T-helper 2 cell treated with Interferon-gamma antibody and Interleukin-4, amounts not matched to agents 5 μg/mL and 100 μg/mL, for 36 hours (primary cell): ENCODE data around the gene SLC25A22.
A peak's percentile ranks its signal among the peaks of the same experiment; 100 is the strongest.

ENCODE experiments used
- DNase-seq: peaks from one replicate; pipeline ENCODE4 v3.0.0; 2021; ENCODE audit warnings: low spot score
- H3K27ac Mint-ChIP-seq: one replicate; pipeline ENCODE4 v1.8.0; 2021; ENCODE audit warnings: mild to moderate bottlenecking, mixed read lengths
- H3K27me3 Mint-ChIP-seq: one replicate; pipeline ENCODE4 v1.8.0; 2021; ENCODE audit warnings: low read depth, mixed read lengths
- H3K36me3 Mint-ChIP-seq: one replicate; pipeline ENCODE4 v1.8.0; 2021; ENCODE audit warnings: low read depth, mixed read lengths
- H3K4me1 Mint-ChIP-seq: one replicate; pipeline ENCODE4 v1.8.0; 2021; ENCODE audit warnings: low read depth, mixed read lengths
- H3K4me3 Mint-ChIP-seq: one replicate; pipeline ENCODE4 v1.8.0; 2022; ENCODE audit warnings: mild to moderate bottlenecking, moderate library complexity, mixed read lengths
- H3K9me3 Mint-ChIP-seq: one replicate; pipeline ENCODE4 v1.8.0; 2021; ENCODE audit warnings: mixed read lengths

SLC25A22 gene

DNA sequence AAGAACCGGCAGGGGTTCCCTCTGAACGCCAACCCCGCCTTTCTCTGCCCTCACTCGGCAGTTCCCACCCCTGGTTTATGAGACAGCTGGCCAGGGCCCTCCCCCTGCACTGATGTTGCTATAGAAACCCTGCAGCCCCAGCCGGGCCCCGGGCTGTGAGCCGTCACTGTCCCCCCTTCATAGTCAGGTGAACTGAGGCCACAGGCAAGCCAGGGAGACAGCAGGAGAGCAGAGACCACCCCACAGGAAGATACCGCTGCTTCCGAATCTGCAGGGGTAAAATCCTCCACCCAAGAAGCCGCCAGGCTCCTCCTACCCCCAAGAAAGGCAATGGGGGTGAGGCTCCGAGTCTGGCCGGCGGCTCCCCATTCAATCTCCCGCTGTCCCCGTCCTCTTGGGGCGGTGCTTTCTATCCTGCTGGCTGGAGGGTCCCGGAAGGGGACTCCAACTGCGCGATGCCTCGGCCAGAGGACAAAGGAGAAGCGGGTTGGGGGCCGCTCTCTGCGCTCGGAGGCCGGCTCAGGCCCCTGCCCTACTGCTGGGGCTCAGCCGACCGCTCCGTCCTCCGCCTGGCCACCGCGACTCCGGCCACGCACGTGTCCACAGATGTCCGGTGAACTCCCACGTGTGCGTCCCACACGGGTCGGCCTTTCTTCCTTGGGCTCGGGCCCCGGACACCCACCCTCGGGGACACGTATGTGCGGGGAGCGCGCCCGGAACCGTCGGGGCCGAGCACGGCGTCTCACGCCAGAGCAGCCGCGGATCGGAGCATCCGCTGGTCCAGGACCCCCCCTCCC lies 587 bp downstream of the SLC25A22 start:
- Mint-ChIP-seq H3K27ac (peak overlapping the region; percentile 91), H3K36me3 (peaks cover 4% of the 10 kb centered on the region), H3K27me3 (no peaks in the 10 kb centered on the region), H3K4me3 (peak overlapping the region; percentile 88), H3K9me3 (no peaks in the 10 kb centered on the region), H3K4me1 (peaks cover 9% of the 10 kb centered on the region)
- peak; percentile 70 for DNase-seq

DNA sequence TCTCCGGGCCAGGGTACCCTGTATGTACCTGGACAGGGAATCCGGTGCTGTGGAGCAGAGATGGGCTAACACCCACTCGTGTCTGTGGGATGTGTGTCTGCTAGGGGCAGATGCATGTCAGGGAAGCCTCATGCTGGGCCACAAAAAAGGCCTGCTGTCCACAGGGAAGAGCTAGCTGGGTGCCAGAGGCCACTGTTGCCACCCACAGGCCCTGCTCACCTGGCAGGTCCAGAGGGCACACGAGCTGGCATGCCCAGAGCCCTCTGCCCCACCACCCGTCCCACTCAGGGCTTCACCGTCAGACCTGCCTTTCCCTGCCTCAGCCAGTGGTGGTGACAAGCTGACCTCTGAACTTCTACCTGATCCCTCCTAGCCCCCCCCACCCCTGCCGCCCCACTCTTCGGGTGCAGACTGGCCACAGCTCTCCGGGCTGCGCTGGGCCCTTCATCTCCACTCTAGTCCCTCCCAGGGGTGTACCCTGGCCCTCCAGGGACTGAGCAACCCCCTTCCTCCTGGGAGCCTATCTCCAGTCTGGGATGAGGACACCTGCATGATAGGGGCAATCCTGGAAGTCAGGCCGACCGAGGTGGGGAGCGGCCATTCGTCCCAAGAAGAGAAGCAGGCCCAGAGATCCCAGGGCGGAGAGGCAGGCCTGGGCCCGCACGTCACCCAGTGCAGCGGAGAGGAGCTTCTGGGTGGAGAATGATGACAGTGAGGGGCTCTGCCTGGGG lies 1.4 kb downstream of the SLC25A22 start:
- Mint-ChIP-seq H3K4me3 (peak overlapping the region; percentile 88), H3K27ac (peak overlapping the region; percentile 91), H3K4me1 (peaks cover 9% of the 10 kb centered on the region), H3K27me3 (no peaks in the 10 kb centered on the region), H3K9me3 (no peaks in the 10 kb centered on the region), H3K36me3 (peaks cover 4% of the 10 kb centered on the region)
- no peak for DNase-seq

DNA sequence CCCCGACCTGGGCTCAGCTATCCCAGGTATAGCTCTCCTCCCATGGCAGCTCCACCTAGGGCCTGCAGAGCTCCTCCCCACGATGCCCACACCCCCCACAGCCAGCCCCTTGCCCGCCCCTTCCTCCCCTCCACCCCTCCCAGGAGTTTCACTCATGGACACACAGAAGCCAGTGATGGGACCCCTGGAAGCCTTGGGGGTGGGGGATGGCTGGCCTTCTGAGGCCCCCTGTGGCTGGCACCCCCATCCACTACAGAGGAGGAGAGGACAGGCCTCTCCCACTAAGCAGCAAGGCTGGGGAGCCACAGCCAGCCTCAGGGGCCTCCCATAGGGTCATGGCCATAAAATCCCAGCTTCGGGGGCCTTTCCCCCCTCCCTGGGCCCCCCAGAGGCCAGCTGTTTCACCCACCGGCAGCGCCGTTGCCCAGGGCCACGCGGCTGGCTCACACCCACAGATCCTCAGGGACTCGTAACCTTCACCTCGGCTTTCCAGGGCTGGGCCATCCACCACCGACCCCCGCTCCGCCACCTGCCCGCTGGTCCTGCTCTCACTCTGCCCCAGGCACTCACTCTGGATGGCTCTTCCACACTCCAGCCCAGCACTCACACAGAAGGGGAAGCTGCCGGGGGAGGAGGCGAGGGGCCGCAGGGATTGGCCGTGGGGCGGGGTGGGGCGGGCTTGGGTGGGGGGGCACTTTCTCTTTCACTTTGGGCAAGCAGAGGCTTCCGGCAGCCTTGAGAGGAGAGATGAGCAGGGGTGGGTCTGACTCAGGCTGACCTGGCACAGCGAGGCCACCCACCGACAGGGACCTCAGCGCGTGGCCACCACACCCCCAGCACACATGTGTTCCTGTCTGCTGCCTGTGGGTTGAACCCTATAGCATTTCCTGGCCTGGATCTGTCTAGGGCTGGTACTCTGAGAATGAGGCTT lies 2.2 kb downstream of the SLC25A22 start:
- Mint-ChIP-seq H3K9me3 (no peaks in the 10 kb centered on the region), H3K36me3 (peaks cover 6% of the 10 kb centered on the region), H3K4me3 (peak overlapping the region; percentile 88), H3K27me3 (no peaks in the 10 kb centered on the region), H3K27ac (peak overlapping the region; percentile 91), H3K4me1 (peaks cover 9% of the 10 kb centered on the region)
- DNase-seq, result peak; percentile 87

DNA sequence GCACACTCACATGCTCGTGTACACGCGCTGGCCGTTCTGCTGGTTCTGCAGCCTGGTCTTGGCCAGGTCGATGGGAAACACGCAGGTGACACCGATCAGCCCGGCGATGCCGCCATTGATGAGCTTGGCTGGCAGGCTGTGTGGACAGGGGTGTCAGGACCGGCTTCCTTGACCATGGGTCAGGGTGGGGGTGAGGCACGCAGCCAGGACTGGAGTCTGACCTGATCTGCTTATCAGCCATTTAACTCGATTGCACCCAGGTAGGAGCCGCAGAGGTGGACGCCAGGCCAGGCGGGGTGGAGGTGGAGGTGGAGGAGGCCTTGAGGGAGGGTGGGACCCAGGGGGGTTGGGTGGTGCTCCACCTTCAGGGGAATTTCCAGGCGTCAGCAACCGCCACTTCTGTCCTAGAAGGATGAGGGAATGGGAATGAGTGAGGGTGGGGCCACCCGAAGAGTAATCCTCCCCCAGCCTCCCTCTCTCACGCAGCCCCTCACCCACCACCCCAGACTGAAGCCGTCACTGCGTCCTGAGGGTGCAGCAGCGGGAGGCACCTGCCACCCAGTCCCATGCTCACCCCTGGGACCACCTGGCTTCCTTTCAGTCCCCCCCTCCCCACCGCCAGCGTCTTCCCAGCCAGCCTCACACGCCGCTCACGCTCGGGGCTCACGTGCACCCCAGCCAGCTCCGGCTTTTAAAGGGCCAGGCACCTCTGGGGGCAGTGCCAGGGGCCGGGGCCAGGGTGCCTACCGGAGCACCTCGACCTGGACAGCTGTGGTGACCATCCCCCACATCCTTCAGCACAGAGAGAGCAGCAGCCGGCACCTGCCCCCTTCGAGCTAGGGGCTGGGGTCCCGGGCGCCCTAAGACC lies 3.1 kb downstream of the SLC25A22 start:
- no peak overlapping the region for H3K27ac Mint-ChIP-seq
- H3K36me3 Mint-ChIP-seq, result peaks cover 6% of the 10 kb centered on the region
- H3K4me3 Mint-ChIP-seq, result peak overlapping the region; percentile 56
- DNase-seq, result no peak
- H3K27me3 Mint-ChIP-seq, result no peaks in the 10 kb centered on the region
- peaks cover 12% of the 10 kb centered on the region for H3K4me1 Mint-ChIP-seq
- H3K9me3 Mint-ChIP-seq, result no peaks in the 10 kb centered on the region

DNA sequence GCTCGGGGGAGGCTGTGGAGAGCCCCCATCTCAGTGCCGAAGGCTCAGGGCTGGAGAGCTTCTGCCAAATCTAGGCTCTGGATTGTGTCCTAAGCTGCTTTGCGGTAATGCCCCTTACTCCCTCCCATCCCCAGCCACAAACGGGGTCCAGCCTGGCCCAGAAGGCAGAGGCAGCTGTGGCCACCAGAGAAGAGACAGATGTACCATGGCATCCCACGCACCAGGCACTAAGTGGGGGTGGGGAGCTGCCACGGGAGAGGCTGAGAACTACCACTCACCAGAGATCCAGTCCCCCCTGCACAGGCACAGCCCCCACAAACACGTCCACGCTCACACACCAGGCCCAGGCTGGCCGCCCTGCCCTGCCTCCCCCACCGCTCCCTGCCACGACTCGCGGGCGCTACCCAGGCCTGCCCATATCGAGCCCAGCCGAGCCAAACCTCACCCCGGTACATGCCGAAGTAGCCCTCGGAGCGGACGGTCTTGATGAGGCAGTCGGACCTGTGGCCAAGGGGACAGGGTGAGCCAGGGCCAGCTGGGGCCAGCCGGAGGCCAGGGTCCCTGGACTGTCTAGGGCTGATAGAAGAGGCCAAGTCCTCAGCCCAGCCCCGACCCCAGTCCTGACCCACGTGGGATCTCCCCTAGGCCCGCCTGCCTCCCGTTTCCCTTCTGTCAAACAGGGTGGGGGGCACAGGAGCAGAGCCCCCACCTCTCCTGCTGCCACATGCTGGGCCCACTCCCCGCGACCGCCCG lies 3.9 kb downstream of the SLC25A22 start:
- Mint-ChIP-seq H3K4me3 (peak overlapping the region; percentile 45), H3K27me3 (no peaks in the 10 kb centered on the region), H3K9me3 (no peaks in the 10 kb centered on the region), H3K27ac (no peak overlapping the region), H3K4me1 (peaks cover 12% of the 10 kb centered on the region), H3K36me3 (peaks cover 6% of the 10 kb centered on the region)
- no peak for DNase-seq

DNA sequence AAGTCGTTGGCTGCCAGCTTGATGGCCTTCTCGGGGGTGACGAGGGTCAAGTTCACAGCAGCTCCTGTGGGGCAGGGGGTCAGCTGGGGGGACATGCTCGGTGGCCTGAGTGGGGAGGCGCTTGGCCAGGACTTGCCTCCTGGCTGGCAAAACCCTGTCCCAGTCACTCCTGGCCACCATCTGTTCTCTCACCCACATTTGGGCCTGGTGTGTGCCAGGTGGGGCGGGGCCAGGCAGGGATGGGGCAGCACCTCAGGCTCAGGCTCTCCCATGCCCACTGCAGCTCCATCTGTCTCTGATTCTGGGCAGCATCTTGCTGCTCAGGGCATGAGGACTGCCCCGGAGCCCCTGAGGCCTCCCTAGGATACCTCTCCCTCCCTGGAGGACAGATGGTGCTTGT lies 4.5 kb downstream of the SLC25A22 start:
- H3K27me3 Mint-ChIP-seq, result no peaks in the 10 kb centered on the region
- H3K4me3 Mint-ChIP-seq, result peak overlapping the region; percentile 42
- no peak for DNase-seq
- H3K27ac Mint-ChIP-seq, result no peak overlapping the region
- H3K9me3 Mint-ChIP-seq, result no peaks in the 10 kb centered on the region
- peaks cover 6% of the 10 kb centered on the region for H3K36me3 Mint-ChIP-seq
- peaks cover 12% of the 10 kb centered on the region for H3K4me1 Mint-ChIP-seq

DNA sequence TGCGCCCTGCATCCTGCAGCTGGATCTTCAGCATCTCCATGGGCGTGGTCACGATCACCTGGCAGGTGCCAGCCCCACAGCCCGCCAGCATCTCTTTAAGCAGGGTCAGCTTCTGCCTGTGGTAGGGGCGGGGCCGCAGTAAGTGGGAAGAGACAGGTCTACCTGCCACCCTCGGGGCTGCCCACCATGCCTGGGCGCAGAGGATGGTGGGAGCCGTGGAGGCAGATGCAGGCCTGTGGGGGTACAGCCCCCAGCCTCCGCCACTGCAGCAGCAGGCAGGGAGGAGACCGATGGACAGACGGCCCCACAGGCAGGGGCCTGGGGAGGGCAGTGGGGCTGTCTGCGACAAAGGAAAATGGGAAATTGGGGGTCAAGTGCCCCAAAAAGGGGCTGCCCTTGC lies 5.2 kb downstream of the SLC25A22 start:
- Mint-ChIP-seq H3K4me3 (no peak overlapping the region), H3K27ac (no peak overlapping the region), H3K27me3 (no peaks in the 10 kb centered on the region), H3K4me1 (peaks cover 12% of the 10 kb centered on the region), H3K9me3 (no peaks in the 10 kb centered on the region), H3K36me3 (peaks cover 6% of the 10 kb centered on the region)
- no peak for DNase-seq

DNA sequence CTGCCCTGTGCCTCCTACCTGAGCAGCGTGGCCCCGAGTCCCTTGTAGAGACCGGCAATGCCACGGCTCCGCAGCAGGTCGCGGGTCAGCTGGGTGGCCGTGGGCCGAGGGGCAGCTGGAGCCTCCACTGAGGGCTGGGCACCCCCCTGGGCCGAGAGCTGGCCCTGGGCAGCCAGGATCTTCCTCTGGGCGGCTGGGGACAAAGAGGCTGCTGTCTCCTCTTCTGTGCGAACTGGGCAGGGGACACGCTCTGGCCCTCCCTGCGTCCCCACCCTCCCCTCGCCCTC lies 5.6 kb downstream of the SLC25A22 start:
- H3K4me3 Mint-ChIP-seq, result no peak overlapping the region
- no peaks in the 10 kb centered on the region for H3K27me3 Mint-ChIP-seq
- no peak overlapping the region for H3K27ac Mint-ChIP-seq
- DNase-seq, result no peak
- peaks cover 12% of the 10 kb centered on the region for H3K4me1 Mint-ChIP-seq
- peaks cover 6% of the 10 kb centered on the region for H3K36me3 Mint-ChIP-seq
- H3K9me3 Mint-ChIP-seq, result no peaks in the 10 kb centered on the region

GRCh38 chr11:791658-792534 lies 6.2 kb downstream of the SLC25A22 start:
- Mint-ChIP-seq H3K9me3 (no peaks in the 10 kb centered on the region), H3K4me1 (peaks cover 7% of the 10 kb centered on the region), H3K36me3 (peaks cover 6% of the 10 kb centered on the region), H3K27me3 (no peaks in the 10 kb centered on the region), H3K4me3 (no peak overlapping the region), H3K27ac (no peak overlapping the region)
- no peak for DNase-seq

DNA sequence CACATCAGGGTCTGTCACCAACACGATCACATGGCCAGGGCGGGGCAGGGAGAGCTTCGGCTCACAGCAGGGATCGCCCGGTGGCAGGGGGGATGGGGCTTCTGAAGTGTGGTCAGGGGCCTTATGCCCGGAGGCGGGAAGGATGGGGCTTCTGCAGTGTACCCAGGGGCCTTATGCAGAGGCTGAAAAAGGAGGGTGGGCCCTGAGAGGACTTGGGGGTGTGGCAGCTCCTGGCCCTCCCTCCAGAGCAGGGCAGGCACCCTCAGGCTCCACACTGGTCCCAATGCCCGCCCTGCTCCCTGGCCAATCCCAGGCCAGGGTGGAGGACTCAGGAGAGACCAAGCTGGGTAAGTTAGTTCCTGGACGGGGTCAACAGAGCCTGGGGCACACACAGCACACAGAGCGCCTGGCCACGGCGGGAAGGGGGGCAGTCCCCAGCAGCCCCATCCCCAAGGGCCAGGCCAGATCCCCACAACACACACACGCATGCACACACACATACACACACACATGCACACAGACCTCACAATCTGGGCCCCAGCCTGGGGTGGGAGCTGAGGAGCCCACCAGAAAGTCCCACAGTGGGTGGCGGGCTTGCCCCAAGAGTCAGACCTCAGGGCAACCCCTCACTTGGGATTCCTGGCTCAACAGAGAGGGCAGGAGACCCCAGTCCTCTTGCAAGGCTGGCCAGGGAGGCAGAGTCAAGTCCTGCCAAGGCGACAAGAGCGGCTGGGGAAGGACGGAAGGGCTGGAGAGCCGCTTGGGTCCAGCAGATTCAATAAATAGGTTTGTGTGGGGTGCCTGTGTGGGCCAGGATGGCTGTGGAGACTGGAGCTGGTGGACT lies 7.1 kb downstream of the SLC25A22 start:
- DNase-seq, result no peak

DNA sequence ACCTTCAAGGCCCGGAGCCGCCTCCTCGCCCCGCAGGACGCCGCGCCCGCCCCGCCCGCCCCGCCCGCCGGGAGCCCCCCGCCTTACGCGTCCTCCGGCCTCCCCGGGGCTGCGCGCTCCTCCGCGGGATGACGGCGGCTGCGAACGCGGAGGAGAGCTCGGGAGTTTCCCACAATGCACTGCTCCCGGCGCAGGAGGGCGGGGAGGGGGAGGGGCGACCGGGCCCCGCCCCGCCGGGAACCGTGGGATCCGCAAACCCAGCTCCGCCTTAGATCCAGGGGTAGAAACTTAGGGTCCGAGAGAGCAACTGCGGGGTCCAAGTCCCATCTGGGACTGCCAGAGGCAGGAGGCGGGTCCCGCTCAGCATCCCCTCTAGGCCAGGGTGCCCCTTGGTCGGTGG lies 8.1 kb downstream of the SLC25A22 start, which contains the start of gene CEND1:
Gene CEND1 (minus strand): TSS at position 148 of the 400 bp plus-strand sequence. CDS start 1,514 bp downstream, outside the sequence.
- Mint-ChIP-seq H3K4me3 (peak within 1 kb of the TSS; percentile 26), H3K27ac (no peak within 1 kb of the TSS), H3K4me1 (peaks cover 3% of the 10 kb centered on the region), H3K27me3 (no peaks in the 10 kb centered on the region), H3K36me3 (peaks cover 7% of the 10 kb centered on the region), H3K9me3 (no peaks in the 10 kb centered on the region)
- peak; percentile 30 for DNase-seq

More for the DNA sequence above, 7.1 kb downstream of the SLC25A22 start:
- H3K27me3 Mint-ChIP-seq, result no peaks in the 10 kb centered on the region
- H3K27ac Mint-ChIP-seq, result no peak overlapping the region
- no peaks in the 10 kb centered on the region for H3K9me3 Mint-ChIP-seq
- H3K4me3 Mint-ChIP-seq, result no peak overlapping the region
- H3K36me3 Mint-ChIP-seq, result peaks cover 6% of the 10 kb centered on the region
- H3K4me1 Mint-ChIP-seq, result peaks cover 3% of the 10 kb centered on the region
